ENCODE measurements around the gene PPP1R3F.

PPP1R3F gene

GRCh38 chrX:49247916-49248811 lies 21.4 kb upstream of the PPP1R3F start:
- in situ Hi-C loops (cut with HindIII; ENCODE audit: low sequenced_read_pairs), result no loop called here

GRCh38 chrX:49249071-49249470 lies 20.5 kb upstream of the PPP1R3F start:
- in situ Hi-C loops (cut with HindIII; ENCODE audit: low sequenced_read_pairs), result no loop called here

- in situ Hi-C loops (cut with HindIII; ENCODE audit: low sequenced_read_pairs), result loop anchor here (10.0 kb wide), 1 partner anchor 95 kb away; no protein-coding TSS in a partner anchor
These were observed 20.0 kb upstream of the PPP1R3F start for GRCh38 chrX:49249616-49250015.

- in situ Hi-C loops (cut with HindIII; ENCODE audit: low sequenced_read_pairs), result loop anchor here (10.0 kb wide), 1 partner anchor 95 kb away; no protein-coding TSS in a partner anchor
These were observed 19.5 kb upstream of the PPP1R3F start for GRCh38 chrX:49250066-49250465.

GRCh38 chrX:49250578-49250977 lies 19.0 kb upstream of the PPP1R3F start:
- in situ Hi-C loops (cut with HindIII; ENCODE audit: low sequenced_read_pairs), result loop anchor here (10.0 kb wide), 1 partner anchor 96 kb away; no protein-coding TSS in a partner anchor

- in situ Hi-C loops (cut with HindIII; ENCODE audit: low sequenced_read_pairs), result loop anchor here (10.0 kb wide), 1 partner anchor 97 kb away; no protein-coding TSS in a partner anchor
These were observed 18.3 kb upstream of the PPP1R3F start for GRCh38 chrX:49251325-49251724.

GRCh38 chrX:49254639-49255038 lies 15.0 kb upstream of the PPP1R3F start:
- in situ Hi-C loops (cut with HindIII; ENCODE audit: low sequenced_read_pairs), result loop anchor here (10.0 kb wide), 1 partner anchor 100 kb away; no protein-coding TSS in a partner anchor

- in situ Hi-C loops (cut with HindIII; ENCODE audit: low sequenced_read_pairs), result loop anchor here (10.0 kb wide), 1 partner anchor 102 kb away; no protein-coding TSS in a partner anchor
These were observed 13.2 kb upstream of the PPP1R3F start for GRCh38 chrX:49256268-49256995.

- in situ Hi-C loops (cut with HindIII; ENCODE audit: low sequenced_read_pairs), result loop anchor here (10.0 kb wide), 1 partner anchor 102 kb away; no protein-coding TSS in a partner anchor
These were observed 12.4 kb upstream of the PPP1R3F start for GRCh38 chrX:49257074-49257790.

- in situ Hi-C loops (cut with HindIII; ENCODE audit: low sequenced_read_pairs), result loop anchor here (10.0 kb wide), 1 partner anchor 103 kb away; no protein-coding TSS in a partner anchor
These were observed 11.5 kb upstream of the PPP1R3F start for GRCh38 chrX:49257846-49258748.

- in situ Hi-C loops (cut with HindIII; ENCODE audit: low sequenced_read_pairs), result loop anchor here (10.0 kb wide), 1 partner anchor 104 kb away; no protein-coding TSS in a partner anchor
These were observed 10.9 kb upstream of the PPP1R3F start for GRCh38 chrX:49258749-49259124.

- in situ Hi-C loops (cut with HindIII; ENCODE audit: low sequenced_read_pairs), result no loop called here
These were observed 9.2 kb upstream of the PPP1R3F start for GRCh38 chrX:49260221-49260985.

- in situ Hi-C loops (cut with HindIII; ENCODE audit: low sequenced_read_pairs), result no loop called here
These were observed 7.0 kb upstream of the PPP1R3F start for GRCh38 chrX:49262603-49263002.

- in situ Hi-C loops (cut with HindIII; ENCODE audit: low sequenced_read_pairs), result no loop called here
These were observed 6.0 kb upstream of the PPP1R3F start for GRCh38 chrX:49263631-49264030.

GRCh38 chrX:49264460-49264859 lies 5.1 kb upstream of the PPP1R3F start, which contains the start of gene FOXP3:
Gene FOXP3, minus strand, starts transcription at chrX:49264710. Its CDS starts 6,205 bp downstream, at chrX:49258505.
- in situ Hi-C loops (cut with HindIII; ENCODE audit: low sequenced_read_pairs), result no loop called here

GRCh38 chrX:49266523-49267445 lies 2.8 kb upstream of the PPP1R3F start:
- in situ Hi-C loops (cut with HindIII; ENCODE audit: low sequenced_read_pairs), result no loop called here

GRCh38 chrX:49268702-49269009 lies 937 bp upstream of the PPP1R3F start:
- in situ Hi-C loops (cut with HindIII; ENCODE audit: low sequenced_read_pairs), result no loop called here

Data from endothelial cell of hepatic sinusoid (primary cell).